Measurements from ENCODE around the gene METRN.

DNA sequence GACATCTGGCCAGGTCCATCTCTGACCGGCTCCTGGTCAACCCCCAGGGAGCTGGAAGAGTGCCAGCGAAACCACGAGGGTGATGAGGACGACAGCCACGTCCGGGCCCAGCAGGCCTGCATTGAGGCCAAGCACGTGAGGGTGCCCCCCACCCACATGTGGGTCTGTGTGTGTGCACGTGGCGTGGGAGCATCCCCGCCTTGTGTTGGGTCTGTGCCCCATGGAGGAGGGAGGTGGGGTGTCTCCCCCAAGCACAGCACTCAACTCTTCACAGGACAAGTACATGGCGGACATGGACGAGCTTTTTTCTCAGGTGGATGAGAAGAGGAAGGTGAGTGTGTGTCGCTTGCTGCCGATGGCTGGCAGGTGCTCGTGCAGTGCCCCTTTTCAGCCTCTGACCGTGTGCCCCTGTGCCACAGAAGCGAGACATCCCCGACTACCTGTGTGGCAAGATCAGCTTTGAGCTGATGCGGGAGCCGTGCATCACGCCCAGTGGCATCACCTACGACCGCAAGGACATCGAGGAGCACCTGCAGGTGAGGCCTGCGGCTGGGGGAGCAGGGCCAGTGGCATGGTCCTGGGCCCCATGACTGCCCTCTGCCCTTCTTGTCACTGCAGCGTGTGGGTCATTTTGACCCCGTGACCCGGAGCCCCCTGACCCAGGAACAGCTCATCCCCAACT, 33.0 kb upstream of the METRN start:
- TF ChIP-seq POLR2A (IDR thresholded peaks at IDR 0.05; ENCODE audit: low read depth, low read length) (no peak), TAF1 (IDR thresholded peaks at IDR 0.05; ENCODE audit: borderline replicate concordance, low read depth, low read length) (no peak)

All from GM12892 (cell line).